Heart right ventricle (tissue), 16 donors: ENCODE data around the gene MRM2. TPM values are rescaled to one million over a fixed set of nuclear protein-coding genes. Genes with fewer than 3 reads are reported as not detected.

Experiments
- ATAC-seq, 8 donors: fragments of 200-7000 bp; cut with Tn5 transposase; one replicate each; pipeline ENCODE4 v1.9.1; 2020; ENCODE audit warnings: mild to moderate bottlenecking in 8 of 8, moderate library complexity in 8 of 8, moderate number of reproducible peaks in 1 of 8
- DNase-seq, 2 donors: peaks; one replicate each; pipeline ENCODE4 v3.0.0-alpha.2; 2020
- H3K27ac ChIP-seq, 10 donors: fragments of 200-600 bp; sonication (generic) in 2 of 10; one replicate each; pipeline versions ENCODE4 v1.5.0 to v1.8.0; 2020 to 2022; ENCODE audit warnings: mild to moderate bottlenecking in 3 of 10
- H3K27me3 ChIP-seq, 7 donors: fragments of 200-600 bp; one replicate each; pipeline ENCODE4 v1.8.0; 2021 to 2022; ENCODE audit warnings: mild to moderate bottlenecking in 2 of 7
- H3K36me3 ChIP-seq, 9 donors: fragments of 200-600 bp; sonication (generic) in 1 of 9; one replicate each; pipeline versions ENCODE4 v1.5.0 to v1.8.0; 2020 to 2022; ENCODE audit warnings: mild to moderate bottlenecking in 2 of 9
- H3K4me1 ChIP-seq, 9 donors: fragments of 200-600 bp; sonication (generic) in 1 of 9; one replicate each; pipeline versions ENCODE4 v1.5.0 to v1.8.0; 2020 to 2022; ENCODE audit warnings: mild to moderate bottlenecking in 4 of 9
- H3K4me3 ChIP-seq, 10 donors: fragments of 200-600 bp; sonication (generic) in 2 of 10; one replicate each; pipeline versions ENCODE4 v1.5.0 to v1.8.0; 2020 to 2022; ENCODE audit warnings: mild to moderate bottlenecking in 7 of 10, moderate library complexity in 2 of 10
- H3K9me3 ChIP-seq, 11 donors: fragments of 200-600 bp in 10 of 11; sonication (generic) in 2 of 11; one replicate each; pipeline versions ENCODE4 v1.5.0 to v1.8.0; 2013 to 2022; ENCODE audit warnings: mild to moderate bottlenecking in 2 of 11, control low read depth in 1 of 11, moderate library complexity in 1 of 11
- CTCF ChIP-seq, 9 donors: fragments of 200-600 bp; sonication (generic) in 2 of 9; IDR thresholded peaks; one replicate each; pipeline versions ENCODE4 v1.5.0 to v1.8.0; 2021 to 2022; ENCODE audit warnings: antibody characterized with exemption in 9 of 9, mild to moderate bottlenecking in 5 of 9, moderate library complexity in 1 of 9
- WGBS, 2 donors: extraction: QIAGEN DNeasy Blood & Tissue Kit; methylation state at CpG; one replicate each; pipeline ENCODE4 v1.1.7; 2013; ENCODE audit warnings: inconsistent platforms in 1 of 2; 5-methylcytosine and 5-hydroxymethylcytosine counted together
- intact Hi-C, 10 donors: fragments of 100-400 bp; cut with DNase I; formaldehyde crosslinking; loops; one replicate each; pipeline versions ENCODE4 v1.11.1 to v1.14.2; 2022
- polyA plus RNA-seq, 2 donors: library from polyadenylated mRNA; stranded (reverse); fragments of 200-250 nt; gene quantifications; one replicate each; pipeline ENCODE4 v1.2.3, GENCODE V29; 2013
- total RNA-seq, 10 donors: library from RNA; stranded (reverse); fragmentation: NEBNext Ultra II Directional in 3 of 10; extraction: Animal tissue kit (Norgen Biotek cat#: 25700) in 3 of 10; gene quantifications; one replicate each; pipeline versions ENCODE4 v1.2.1 to v1.2.4, GENCODE V29; 2021 to 2023
- donor health status: Arrhythmogenic right ventricular cardiomyopathy.
- donor health status: ischemic (EF 13 %, LVEDD 7.1; RV severe dilation, severe dysfunction).
- donor health status: healthy with polysubstance abuse.
- donor health status: DM: no; HTN: yes; CAD: no.
- donor health status: DM: no; HTN: no; CAD: no.
- donor health status: ischemic (EF 25% LVEDD 6.9; RV normal size, moderate dysfunction).
- donor health status: ischemic (EF 25% LVEDD 5.7; RV mildly dilated, moderate dysfunction).
- donor health status: healthy.
- donor health status: DM: yes; HTN: yes; CAD: no.
- donor health status: Ischemic cardiomyopathy.
- donor health status: ischemic (EF 35%, LVEDD 5.7; RV mildly dilated, moderate dysfunction).
- donor health status: nonischemic (EF 11% LVEDD 7.7; RV severe dilation, severe dysfunction).
- donor health status: DM: yes; HTN: yes; CAD: no.
- donor health status: PGD.
- donor health status: ischemic (EF 29% LVEDD 5.4; RV normal size, mild dysfunction).
- donor health status: nonischemic (EF 23%, LVEDD 6.1; RV moderate dilation, normal function).

Gene MRM2
- total and polyA plus RNA-seq, 12 donors = 14.2 to 25.0 (median 19.6) TPM

- ATAC-seq (no peak), DNase-seq (no peak)
- TF ChIP-seq CTCF (IDR thresholded peaks at IDR 0.05) = no peak
- intact Hi-C loops = loop anchor here in 2 of 10 donors (10.0 kb wide), 1 partner anchor 88 kb away; no protein-coding TSS in a partner anchor
- H3K9me3 ChIP-seq = no peaks in the 10 kb centered on the region
- WGBS, 2 donors = 96% methylated on average over 38 of the region's 38 CpGs
- H3K4me1 ChIP-seq = peaks cover 0 to 9% (median 0%) of the 10 kb centered on the region in 9 donors
- no peak overlapping the region for H3K27ac ChIP-seq
- H3K27me3 ChIP-seq = no peaks in the 10 kb centered on the region
- H3K36me3 ChIP-seq = peaks cover 0 to 57% (median 0%) of the 10 kb centered on the region in 9 donors
- H3K4me3 ChIP-seq = no peak overlapping the region
Measured at GRCh38 chr7:2257046-2257551, 15.1 kb upstream of the MRM2 start.

- DNase-seq = no peak
- H3K36me3 ChIP-seq = peaks cover 0 to 56% (median 0%) of the 10 kb centered on the region in 9 donors
- WGBS, 2 donors = 93 to 96% methylated on average over 44 of the region's 44 CpGs
- TF ChIP-seq CTCF (IDR thresholded peaks at IDR 0.05) = no peak
- intact Hi-C loops = loop anchor here in 2 of 10 donors (10.0 kb wide), 1 partner anchor 88 kb away; no protein-coding TSS in a partner anchor
- no peak for ATAC-seq
- no peak overlapping the region for H3K27ac ChIP-seq
- H3K4me3 ChIP-seq = no peak overlapping the region
- no peaks in the 10 kb centered on the region for H3K27me3 ChIP-seq
- peaks cover 0 to 4% (median 0%) of the 10 kb centered on the region in 9 donors for H3K4me1 ChIP-seq
- no peaks in the 10 kb centered on the region for H3K9me3 ChIP-seq
Measured at GRCh38 chr7:2256306-2257045, 14.5 kb upstream of the MRM2 start.

- intact Hi-C loops = loop anchor here in 2 of 10 donors (10.0 kb wide), 1 partner anchor 89 kb away; no protein-coding TSS in a partner anchor
Measured at GRCh38 chr7:2255145-2256139, 13.4 kb upstream of the MRM2 start.

More at GRCh38 chr7:2255145-2256139, 13.4 kb upstream of the MRM2 start:
- Histone ChIP-seq H3K4me3 (no peak overlapping the region), H3K27me3 (no peaks in the 10 kb centered on the region), H3K9me3 (no peaks in the 10 kb centered on the region), H3K36me3 (peaks cover 0 to 56% (median 0%) of the 10 kb centered on the region in 9 donors), H3K4me1 (no peaks in the 10 kb centered on the region), H3K27ac (no peak overlapping the region)
- no peak for TF ChIP-seq CTCF (IDR thresholded peaks at IDR 0.05)
- ATAC-seq = no peak
- DNase-seq = no peak
- WGBS, 2 donors = 94% methylated on average over 33 of the region's 33 CpGs
